Right cardiac atrium (tissue), 5 donors: ENCODE data around the gene MUC3A. TPM values are rescaled to one million over a fixed set of nuclear protein-coding genes. Genes with fewer than 3 reads are reported as not detected.
"Not testable (repeated sequence)": the region's sequence is repeated elsewhere in the genome, so short reads cannot be mapped to it uniquely, and the experiment has no call there.

Experiments
- ATAC-seq, 2 donors: fragments of 200-7000 bp; cut with Tn5 transposase; one replicate each; pipeline versions ENCODE4 v1.8.0 to v1.9.1; 2020; ENCODE audit warnings: moderate library complexity in 2 of 2, mild to moderate bottlenecking in 1 of 2
- DNase-seq, 3 donors: peaks; one replicate each; pipeline ENCODE4 v3.0.0-alpha.2; 2020
- H3K27ac ChIP-seq: one replicate; pipeline ENCODE4 v1.5.1; 2013; ENCODE audit warnings: mild to moderate bottlenecking, low read length, control low read depth, moderate library complexity
- H3K27me3 ChIP-seq: one replicate; pipeline ENCODE4 v1.6.1; 2013; ENCODE audit not compliant: control insufficient read depth, insufficient read depth
- H3K4me1 ChIP-seq: one replicate; pipeline ENCODE4 v1.6.1; 2013; ENCODE audit warnings: low read length; ENCODE audit not compliant: control insufficient read depth, insufficient read depth
- H3K4me3 ChIP-seq: one replicate; pipeline ENCODE4 v1.5.1; 2013; ENCODE audit warnings: low read length, control low read depth
- H3K9me3 ChIP-seq: one replicate; pipeline ENCODE4 v1.6.1; 2013; ENCODE audit warnings: low read length; ENCODE audit not compliant: control insufficient read depth
- WGBS: extraction: QIAGEN DNeasy Blood & Tissue Kit; methylation state at CpG from one replicate; pipeline ENCODE4 v1.1.7; 2013; 5-methylcytosine and 5-hydroxymethylcytosine counted together
- intact Hi-C, 4 donors: fragments of 100-400 bp; cut with DNase I; formaldehyde crosslinking; loops; one replicate each; pipeline versions ENCODE4 v1.11.0 to v1.14.0; 2022 to 2023
- polyA plus RNA-seq: library from polyadenylated mRNA; stranded (reverse); fragments of 200-250 nt; gene quantifications from one replicate; pipeline ENCODE4 v1.2.3, GENCODE V29; 2013
- total RNA-seq, 4 donors: library from RNA; stranded (reverse); fragmentation: NEBNext Ultra II Directional; extraction: Animal tissue kit (Norgen Biotek cat#: 25700); gene quantifications; one replicate each; pipeline ENCODE4 v1.2.1, GENCODE V29; 2021
- donor health status: healthy with polysubstance abuse.
- donor health status: DM: no; HTN: yes; CAD: no.
- donor health status: DM: no; HTN: no; CAD: no.
- donor health status: DM: no; HTN: yes; CAD: no; lungs with severe emphysema.
- donor health status: DM: yes; HTN: yes; CAD: no.

The MUC3A gene
- total and polyA plus RNA-seq, 5 donors: 0.06 to 0.63 (median 0.14) TPM

DNA sequence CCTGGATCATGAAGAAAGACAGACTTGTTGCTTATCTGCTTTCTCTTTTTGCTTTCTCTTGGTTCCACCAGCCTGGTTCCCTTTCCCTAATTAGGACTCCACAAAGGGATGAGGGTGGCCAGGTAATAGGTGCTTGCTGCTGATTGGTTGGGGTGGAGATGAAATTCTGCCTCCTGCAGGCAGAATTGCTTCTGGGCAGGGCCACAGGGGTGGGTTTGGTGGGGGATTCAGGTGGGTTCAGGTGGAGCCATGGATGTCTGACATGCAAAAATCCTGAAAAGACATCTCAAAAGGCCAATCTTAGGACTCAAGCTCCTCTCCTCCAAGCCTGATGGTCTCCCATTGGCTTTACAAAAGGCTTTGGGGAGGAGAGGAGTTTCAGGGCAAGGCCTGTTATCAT lies 28.3 kb upstream of the MUC3A start:
- H3K27ac ChIP-seq: no peak overlapping the region
- H3K4me1 ChIP-seq: no peaks in the 10 kb centered on the region
- DNase-seq (no peak), ATAC-seq (no peak)
- intact Hi-C loops: no loop called here
- no peaks in the 10 kb centered on the region for H3K27me3 ChIP-seq
- H3K4me3 ChIP-seq: no peak overlapping the region
- H3K9me3 ChIP-seq: no peaks in the 10 kb centered on the region

DNA sequence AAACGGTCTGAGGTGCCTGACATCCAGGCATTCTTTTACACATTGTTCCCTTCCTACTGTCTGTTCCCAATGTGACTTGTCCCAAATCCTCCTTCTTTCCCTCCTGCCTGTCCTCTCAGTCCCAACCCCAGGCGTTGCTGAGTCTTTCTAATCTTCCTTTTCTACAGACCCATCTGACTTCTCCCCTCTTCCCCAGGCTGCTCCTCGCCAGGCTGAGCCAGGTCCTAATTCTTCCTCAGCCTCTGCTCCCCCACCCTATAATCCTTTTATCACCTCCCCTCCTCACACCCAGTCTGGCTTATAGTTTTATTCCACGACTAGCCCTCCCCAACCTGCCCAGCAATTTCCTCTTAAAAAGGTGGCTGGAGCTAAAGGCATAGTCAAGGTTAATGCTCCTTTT lies 25.7 kb upstream of the MUC3A start:
- WGBS: 38% methylated on average over 4 of the region's 4 CpGs
- H3K4me3 ChIP-seq, intact Hi-C loops: not testable (repeated sequence)

GRCh38 chr7:100929808-100930174 lies 19.5 kb upstream of the MUC3A start:
- DNase-seq (no peak), ATAC-seq (no peak)
- no peaks in the 10 kb centered on the region for H3K4me1 ChIP-seq
- 92% methylated on average over 1 of the region's 1 CpG for WGBS
- H3K9me3 ChIP-seq: no peaks in the 10 kb centered on the region
- H3K4me3 ChIP-seq: no peak overlapping the region
- intact Hi-C loops: no loop called here
- no peaks in the 10 kb centered on the region for H3K27me3 ChIP-seq
- H3K27ac ChIP-seq: no peak overlapping the region

More for the DNA sequence above, 25.7 kb upstream of the MUC3A start:
- H3K27me3 ChIP-seq, ATAC-seq, H3K4me1 ChIP-seq, H3K9me3 ChIP-seq, DNase-seq, H3K27ac ChIP-seq: not testable (repeated sequence)

DNA sequence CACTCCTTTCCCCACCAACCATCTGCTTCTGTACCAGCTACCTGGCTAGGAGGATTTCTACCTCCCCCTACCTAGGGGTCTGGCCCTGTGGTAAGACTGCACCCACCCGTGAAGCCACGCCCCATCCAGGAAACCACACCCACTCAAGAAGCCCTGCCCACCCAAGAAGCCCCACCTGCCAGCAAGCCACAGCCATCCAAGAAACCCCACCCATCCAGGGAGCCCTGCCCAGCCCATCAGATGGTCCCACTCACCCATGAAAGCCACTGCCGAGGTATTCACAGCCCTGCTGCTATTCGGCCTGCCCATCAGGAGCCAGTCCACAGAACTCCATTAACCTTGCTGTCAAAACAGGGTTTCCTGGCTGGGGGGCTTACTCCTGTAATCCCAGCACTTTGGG lies 15.6 kb upstream of the MUC3A start:
- 61% methylated on average over 4 of the region's 4 CpGs for WGBS
- no peak overlapping the region for H3K27ac ChIP-seq

DNA sequence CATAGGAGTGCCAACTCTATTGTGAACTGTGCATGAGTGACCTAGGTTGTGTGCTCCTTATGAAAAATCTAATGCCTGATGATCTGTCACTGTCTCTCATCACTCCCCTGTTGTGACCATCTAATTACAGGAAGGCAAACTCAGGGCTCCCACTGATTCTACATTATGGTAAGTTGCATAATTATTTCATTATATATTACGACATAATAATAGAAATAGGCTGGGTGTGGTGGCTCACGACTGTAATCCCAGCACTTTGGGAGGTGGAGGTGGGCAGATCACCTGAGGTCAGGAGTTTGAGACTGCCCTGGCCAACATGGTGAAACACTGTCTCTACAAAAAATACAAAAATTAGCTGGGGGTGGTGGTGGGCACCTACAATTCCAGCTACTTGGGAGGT lies 14.0 kb upstream of the MUC3A start:
- ATAC-seq, intact Hi-C loops: not testable (repeated sequence)

More for the DNA sequence above, 15.6 kb upstream of the MUC3A start:
- intact Hi-C loops: no loop called here
- H3K9me3 ChIP-seq: no peaks in the 10 kb centered on the region
- H3K4me3 ChIP-seq: no peak overlapping the region
- H3K4me1 ChIP-seq: no peaks in the 10 kb centered on the region
- H3K27me3 ChIP-seq: no peaks in the 10 kb centered on the region
- DNase-seq (no peak), ATAC-seq (no peak)

GRCh38 chr7:100936167-100936566 lies 13.2 kb upstream of the MUC3A start:
- H3K4me3 ChIP-seq, DNase-seq, ATAC-seq, H3K27me3 ChIP-seq, H3K9me3 ChIP-seq, H3K4me1 ChIP-seq, H3K27ac ChIP-seq, intact Hi-C loops: not testable (repeated sequence)
- WGBS: 89% methylated on average over 7 of the region's 7 CpGs

More for the DNA sequence above, 14.0 kb upstream of the MUC3A start:
- not testable (repeated sequence) for H3K27ac ChIP-seq, H3K4me1 ChIP-seq, DNase-seq, H3K9me3 ChIP-seq, H3K27me3 ChIP-seq, H3K4me3 ChIP-seq
- whole genome bisulfite sequencing: 75% methylated on average over 2 of the region's 2 CpGs

- intact Hi-C loops: no loop called here
- no peaks in the 10 kb centered on the region for H3K27me3 ChIP-seq
- no peak overlapping the region for H3K4me3 ChIP-seq
- H3K27ac ChIP-seq: no peak overlapping the region
- H3K4me1 ChIP-seq: no peaks in the 10 kb centered on the region
- DNase-seq (no peak), ATAC-seq (no peak)
- H3K9me3 ChIP-seq: no peaks in the 10 kb centered on the region
- 76% methylated on average over 9 of the region's 9 CpGs for WGBS
Observed at GRCh38 chr7:100942045-100942774, 7.1 kb upstream of the MUC3A start.

DNA sequence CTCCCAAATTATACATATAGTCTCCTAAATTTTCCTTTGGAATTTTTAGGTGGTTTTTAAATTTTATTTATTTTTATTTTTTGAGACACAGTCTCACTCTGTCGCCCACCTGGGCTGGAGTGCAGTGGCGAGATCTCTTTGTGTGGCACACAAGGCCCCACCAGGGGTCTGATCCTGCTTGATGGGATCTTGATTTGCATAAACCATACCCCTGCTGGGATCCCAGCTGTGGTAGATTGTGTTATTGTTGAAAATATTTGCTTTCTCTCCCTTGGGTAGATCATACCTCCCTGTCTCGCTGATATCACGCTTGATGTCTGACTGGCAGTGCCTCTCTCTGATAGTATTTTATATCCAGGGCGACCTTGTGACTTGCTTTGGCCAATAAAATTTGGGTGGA lies 5.6 kb upstream of the MUC3A start:
- H3K27me3 ChIP-seq: no peaks in the 10 kb centered on the region
- 79% methylated on average over 5 of the region's 5 CpGs for WGBS
- DNase-seq: no peak

DNA sequence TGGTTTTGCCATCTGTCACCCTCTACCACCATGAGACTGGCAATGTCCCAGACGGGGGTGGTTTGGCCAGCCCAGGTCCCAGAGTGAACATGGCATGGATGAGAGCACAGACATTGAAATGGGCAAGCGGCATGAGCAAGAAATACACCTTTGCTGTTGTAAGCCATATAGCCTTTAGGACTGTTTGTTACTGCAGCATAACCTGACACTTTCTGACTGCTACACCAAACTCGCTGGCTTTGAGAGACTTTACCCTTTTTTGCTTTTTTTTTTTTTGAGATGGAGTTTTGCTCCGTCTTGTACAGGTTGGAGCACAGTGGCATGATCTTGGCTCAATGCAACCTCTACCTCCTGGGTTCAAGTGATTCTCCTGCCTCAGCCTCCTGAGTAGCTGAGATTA lies 5.2 kb upstream of the MUC3A start:
- 81% methylated on average over 4 of the region's 4 CpGs for WGBS
- intact Hi-C loops: no loop called here
- Histone ChIP-seq H3K27me3 (no peaks in the 10 kb centered on the region), H3K4me1 (no peaks in the 10 kb centered on the region), H3K27ac (no peak overlapping the region), H3K4me3 (no peak overlapping the region), H3K9me3 (no peaks in the 10 kb centered on the region)
- DNase-seq: no peak
- ATAC-seq: no peak

More for the DNA sequence above, 5.6 kb upstream of the MUC3A start:
- Histone ChIP-seq H3K27ac (no peak overlapping the region), H3K4me3 (no peak overlapping the region), H3K9me3 (no peaks in the 10 kb centered on the region), H3K4me1 (no peaks in the 10 kb centered on the region)
- intact Hi-C loops: no loop called here
- no peak for ATAC-seq

- no peak overlapping the region for H3K4me3 ChIP-seq
- H3K4me1 ChIP-seq: no peaks in the 10 kb centered on the region
- DNase-seq (no peak), ATAC-seq (no peak)
- WGBS: 82% methylated on average over 4 of the region's 4 CpGs
- no peak overlapping the region for H3K27ac ChIP-seq
- intact Hi-C loops: no loop called here
- H3K9me3 ChIP-seq: no peaks in the 10 kb centered on the region
- no peaks in the 10 kb centered on the region for H3K27me3 ChIP-seq
Observed at GRCh38 chr7:100946111-100946510, 3.2 kb upstream of the MUC3A start.

- intact Hi-C loops: no loop called here
- WGBS: 78% methylated on average over 11 of the region's 11 CpGs
- H3K9me3 ChIP-seq: no peaks in the 10 kb centered on the region
- H3K4me3 ChIP-seq: no peak overlapping the region
- no peaks in the 10 kb centered on the region for H3K4me1 ChIP-seq
- no peaks in the 10 kb centered on the region for H3K27me3 ChIP-seq
- H3K27ac ChIP-seq: no peak overlapping the region
- DNase-seq (peak in 1 of 3 donors; percentile 58), ATAC-seq (no peak)
Observed at GRCh38 chr7:100946766-100947365, 2.5 kb upstream of the MUC3A start.
